Natural killer cell (primary cell): ENCODE data around the gene SPINK4. TPM values are rescaled to one million over a fixed set of nuclear protein-coding genes. Genes with fewer than 3 reads are reported as not detected.

Experiments used
- ATAC-seq, 3 donors: fragments of 150-1000 bp in 2 of 3; fragments of 200-7000 bp in 1 of 3; cut with Tn5 transposase; 1 replicate in 1 of 3; 2 replicates in 2 of 3; pipeline ENCODE4 v1.10.0; 2021; ENCODE audit warnings: mild to moderate bottlenecking in 2 of 3, moderate library complexity in 2 of 3
- DNase-seq, 2 donors: peaks; one replicate each; pipeline versions ENCODE4 v3.0.0 to v3.0.0-alpha.2; 2013 to 2021; ENCODE audit warnings: mixed read lengths in 1 of 2
- H3K27ac ChIP-seq: one replicate; pipeline ENCODE4 v1.5.1; 2013; ENCODE audit warnings: mild to moderate bottlenecking, low read length
- H3K27me3 ChIP-seq: one replicate; pipeline ENCODE4 v1.6.1; 2013; ENCODE audit warnings: low read length; ENCODE audit not compliant: control insufficient read depth, insufficient read depth
- H3K36me3 ChIP-seq: one replicate; pipeline ENCODE4 v1.6.1; 2013; ENCODE audit warnings: low read length; ENCODE audit not compliant: control insufficient read depth, insufficient read depth
- H3K4me1 ChIP-seq: one replicate; pipeline ENCODE4 v1.6.1; 2013; ENCODE audit warnings: low read length; ENCODE audit not compliant: control insufficient read depth, insufficient read depth
- H3K4me3 ChIP-seq: one replicate; pipeline ENCODE4 v1.5.1; 2013; ENCODE audit warnings: low read length
- H3K9me3 ChIP-seq: one replicate; pipeline ENCODE4 v1.6.1; 2013; ENCODE audit warnings: low read length; ENCODE audit not compliant: control insufficient read depth, insufficient read depth
- H3K27ac Mint-ChIP-seq, 2 donors: one replicate each; pipeline ENCODE4 v1.8.0; 2022; ENCODE audit warnings: mild to moderate bottlenecking in 2 of 2, mixed read lengths in 2 of 2, moderate library complexity in 1 of 2
- H3K27me3 Mint-ChIP-seq, 2 donors: one replicate each; pipeline ENCODE4 v1.8.0; 2022; ENCODE audit warnings: low read depth in 2 of 2, mixed read lengths in 2 of 2
- H3K36me3 Mint-ChIP-seq: one replicate; pipeline ENCODE4 v1.8.0; 2022; ENCODE audit warnings: mixed read lengths
- H3K4me1 Mint-ChIP-seq, 2 donors: one replicate each; pipeline ENCODE4 v1.8.0; 2022; ENCODE audit warnings: mixed read lengths in 2 of 2
- H3K4me3 Mint-ChIP-seq: one replicate; pipeline ENCODE4 v1.8.0; 2022; ENCODE audit warnings: mild to moderate bottlenecking, moderate library complexity, mixed read lengths
- H3K9me3 Mint-ChIP-seq, 2 donors: one replicate each; pipeline ENCODE4 v1.8.0; 2022; ENCODE audit warnings: mixed read lengths in 2 of 2
- CTCF ChIP-seq: fragments of 200-600 bp; IDR thresholded peaks from one replicate; pipeline ENCODE4 v1.8.0; 2022; ENCODE audit warnings: antibody characterized with exemption
- WGBS: methylation state at CpG from one replicate; pipeline ENCODE4 v1.1.7; 2013; ENCODE audit warnings: missing lambda C conversion rate; ENCODE audit not compliant: insufficient coverage; 5-methylcytosine and 5-hydroxymethylcytosine counted together
- intact Hi-C: fragments of 100-400 bp; cut with micrococcal nuclease; formaldehyde crosslinking; loops from one replicate; pipeline ENCODE4 v1.14.2; 2022
- total RNA-seq, 4 donors: library from RNA; stranded (reverse); fragments of 120-200 nt in 1 of 4; gene quantifications; one replicate each; pipeline versions ENCODE4 v1.2.3 to v1.2.4, GENCODE V29; 2013 to 2022

The SPINK4 gene
- total RNA-seq = not detected
- total RNA-seq (2013) = not detected

GRCh38 chr9:33239921-33240320 lies at the start of gene SPINK4:
SPINK4 (plus strand) TSS chr9:33240167; CDS start chr9:33240209, 42 bp downstream.
- 44% methylated on average over 6 of the region's 7 CpGs for WGBS
- Histone ChIP-seq H3K27ac (no peak within 1 kb of the TSS), H3K27me3 (no peaks in the 10 kb centered on the region), H3K4me3 (no peak within 1 kb of the TSS), H3K36me3 (no peaks in the 10 kb centered on the region), H3K9me3 (no peaks in the 10 kb centered on the region), H3K4me1 (no peaks in the 10 kb centered on the region)
- Mint-ChIP-seq H3K36me3 (no peaks in the 10 kb centered on the region), H3K9me3 (no peaks in the 10 kb centered on the region), H3K27me3 (peaks cover 0 to 17% of the 10 kb centered on the region in 2 donors), H3K4me1 (no peaks in the 10 kb centered on the region), H3K4me3 (no peak within 1 kb of the TSS), H3K27ac (no peak within 1 kb of the TSS)
- peak in 1 of 3 donors; percentile 43 for ATAC-seq
- intact Hi-C loops = no loop called here
- no peak for TF ChIP-seq CTCF
- DNase-seq = no peak

- H3K4me1 ChIP-seq = no peaks in the 10 kb centered on the region
- TF ChIP-seq CTCF = no peak
- H3K27ac Mint-ChIP-seq = no peak overlapping the region
Observed at GRCh38 chr9:33192493-33193255, 47.3 kb upstream of the SPINK4 start.

GRCh38 chr9:33193818-33194217 lies 46.1 kb upstream of the SPINK4 start:
- Histone ChIP-seq H3K4me3 (no peak overlapping the region), H3K27me3 (no peaks in the 10 kb centered on the region), H3K27ac (no peak overlapping the region), H3K36me3 (no peaks in the 10 kb centered on the region), H3K4me1 (no peaks in the 10 kb centered on the region), H3K9me3 (no peaks in the 10 kb centered on the region)
- 95% methylated on average over 3 of the region's 3 CpGs for WGBS
- H3K4me3 Mint-ChIP-seq = no peak overlapping the region
- no peak overlapping the region for H3K27ac Mint-ChIP-seq
- no peaks in the 10 kb centered on the region for H3K27me3 Mint-ChIP-seq
- intact Hi-C loops = no loop called here
- H3K36me3 Mint-ChIP-seq = no peaks in the 10 kb centered on the region
- TF ChIP-seq CTCF = no peak
- ATAC-seq (no peak), DNase-seq (no peak)
- no peaks in the 10 kb centered on the region for H3K4me1 Mint-ChIP-seq
- H3K9me3 Mint-ChIP-seq = no peaks in the 10 kb centered on the region

More at GRCh38 chr9:33192493-33193255, 47.3 kb upstream of the SPINK4 start:
- no peak overlapping the region for H3K4me3 Mint-ChIP-seq
- Histone ChIP-seq H3K27me3 (no peaks in the 10 kb centered on the region), H3K9me3 (no peaks in the 10 kb centered on the region), H3K36me3 (no peaks in the 10 kb centered on the region), H3K27ac (no peak overlapping the region), H3K4me3 (no peak overlapping the region)
- intact Hi-C loops = no loop called here
- ATAC-seq = no peak
- H3K4me1 Mint-ChIP-seq = peaks cover 0 to 2% of the 10 kb centered on the region in 2 donors
- no peaks in the 10 kb centered on the region for H3K9me3 Mint-ChIP-seq
- no peaks in the 10 kb centered on the region for H3K27me3 Mint-ChIP-seq
- H3K36me3 Mint-ChIP-seq = no peaks in the 10 kb centered on the region
- DNase-seq = no peak
- 95% methylated on average over 3 of the region's 3 CpGs for WGBS

GRCh38 chr9:33196736-33197135 lies 43.2 kb upstream of the SPINK4 start:
- Mint-ChIP-seq H3K9me3 (no peaks in the 10 kb centered on the region), H3K27ac (no peak overlapping the region), H3K4me1 (peaks cover under 1% of the 10 kb centered on the region in 2 donors), H3K36me3 (no peaks in the 10 kb centered on the region), H3K27me3 (no peaks in the 10 kb centered on the region), H3K4me3 (no peak overlapping the region)
- no peaks in the 10 kb centered on the region for H3K4me1 ChIP-seq
- H3K27ac ChIP-seq = no peak overlapping the region
- no peak overlapping the region for H3K4me3 ChIP-seq
- DNase-seq (no peak), ATAC-seq (no peak)
- TF ChIP-seq CTCF = no peak
- H3K27me3 ChIP-seq = no peaks in the 10 kb centered on the region
- no peaks in the 10 kb centered on the region for H3K36me3 ChIP-seq
- 85% methylated on average over 1 of the region's 1 CpG for WGBS
- H3K9me3 ChIP-seq = no peaks in the 10 kb centered on the region
- intact Hi-C loops = no loop called here
